Suprapubic skin (tissue), 4 donors: ENCODE results near the gene SLC35D1. TPM values are rescaled to one million over a fixed set of nuclear protein-coding genes. Genes with fewer than 3 reads are reported as not detected.
"Not testable (repeated sequence)": the region's sequence is repeated elsewhere in the genome, so short reads cannot be mapped to it uniquely, and the experiment has no call there.

Source experiments
- DNase-seq, 2 donors: peaks; one replicate each; pipeline ENCODE4 v3.0.0-alpha.2; 2019; ENCODE audit warnings: low spot score in 2 of 2
- H3K27ac ChIP-seq: fragments of 200-600 bp; sonication (generic); one replicate; pipeline ENCODE4 v1.5.1; 2019
- H3K27me3 ChIP-seq: fragments of 200-600 bp; sonication (generic); one replicate; pipeline ENCODE4 v1.5.1; 2019
- H3K36me3 ChIP-seq: fragments of 200-600 bp; sonication (generic); one replicate; pipeline ENCODE4 v1.5.1; 2019
- H3K4me1 ChIP-seq: fragments of 200-600 bp; sonication (generic); one replicate; pipeline ENCODE4 v1.5.1; 2019
- H3K4me3 ChIP-seq: fragments of 200-600 bp; sonication (generic); one replicate; pipeline ENCODE4 v1.5.1; 2019; ENCODE audit warnings: mild to moderate bottlenecking
- H3K9me3 ChIP-seq: fragments of 200-600 bp; sonication (generic); one replicate; pipeline ENCODE4 v1.5.1; 2019
- EP300 ChIP-seq: sonication (generic); formaldehyde crosslinking; IDR thresholded peaks from one replicate; pipeline ENCODE4 v1.6.1; 2017; ENCODE audit warnings: antibody characterized with exemption
- POLR2A ChIP-seq, 2 donors: fragments of 450-650 bp; IDR thresholded peaks; one replicate each; pipeline ENCODE4 v1.6.1; 2017; ENCODE audit warnings: antibody characterized with exemption in 2 of 2, mild to moderate bottlenecking in 2 of 2, moderate library complexity in 2 of 2
- POLR2AphosphoS5 ChIP-seq, 3 donors: sonication (generic); formaldehyde crosslinking; IDR thresholded peaks; one replicate each; pipeline ENCODE4 v1.6.1; 2017; ENCODE audit warnings: antibody characterized with exemption in 3 of 3
- WGBS: methylation state at CpG from one replicate; pipeline ENCODE4 v1.1.5; 2018; 5-methylcytosine and 5-hydroxymethylcytosine counted together
- total RNA-seq, 4 donors: library from RNA; depleted of rRNA; stranded (reverse); fragments of >200 nt; gene quantifications; one replicate each; pipeline ENCODE4 v1.1.0, GENCODE V29; 2016
- TF ChIP-seq, protein P1 (sequence below), 2 donors: fragments of 200-600 bp in 1 of 2; fragments of 450-650 bp in 1 of 2; sonication (generic) in 1 of 2; IDR thresholded peaks; one replicate each; pipeline ENCODE4 v1.5.1; 2016 to 2019; ENCODE audit warnings: antibody characterized with exemption in 2 of 2, mild to moderate bottlenecking in 1 of 2, moderate library complexity in 1 of 2

The SLC35D1 gene
- total RNA-seq, 4 donors from 2014 or later = 11.3 to 20.3 (median 17.4) TPM

DNA sequence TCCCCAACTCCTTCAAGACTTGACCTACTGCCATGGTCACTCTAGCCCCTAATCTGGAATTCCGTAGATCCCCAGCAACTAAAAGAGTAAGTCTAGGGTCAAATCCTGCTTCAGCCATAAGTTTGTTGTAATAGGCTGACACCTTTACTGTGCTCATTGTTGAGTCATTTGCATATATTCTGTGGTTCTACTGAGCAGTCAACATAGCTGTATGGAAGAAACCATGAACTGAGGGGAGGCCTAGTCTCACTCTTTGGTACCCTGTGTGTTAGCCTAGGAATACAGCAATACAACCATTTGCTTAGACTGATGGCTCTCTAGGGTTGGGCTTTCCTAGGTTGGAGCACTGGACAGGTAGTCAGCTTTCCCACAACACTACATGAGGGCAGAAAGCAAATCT is 23.6 kb upstream of the SLC35D1 start:
- no peak for DNase-seq
- TF ChIP-seq POLR2AphosphoS5 (IDR thresholded peaks at IDR 0.05) (no peak), EP300 (no peak), POLR2A (IDR thresholded peaks at IDR 0.05) (no peak)
- TF ChIP-seq, protein P1, sequence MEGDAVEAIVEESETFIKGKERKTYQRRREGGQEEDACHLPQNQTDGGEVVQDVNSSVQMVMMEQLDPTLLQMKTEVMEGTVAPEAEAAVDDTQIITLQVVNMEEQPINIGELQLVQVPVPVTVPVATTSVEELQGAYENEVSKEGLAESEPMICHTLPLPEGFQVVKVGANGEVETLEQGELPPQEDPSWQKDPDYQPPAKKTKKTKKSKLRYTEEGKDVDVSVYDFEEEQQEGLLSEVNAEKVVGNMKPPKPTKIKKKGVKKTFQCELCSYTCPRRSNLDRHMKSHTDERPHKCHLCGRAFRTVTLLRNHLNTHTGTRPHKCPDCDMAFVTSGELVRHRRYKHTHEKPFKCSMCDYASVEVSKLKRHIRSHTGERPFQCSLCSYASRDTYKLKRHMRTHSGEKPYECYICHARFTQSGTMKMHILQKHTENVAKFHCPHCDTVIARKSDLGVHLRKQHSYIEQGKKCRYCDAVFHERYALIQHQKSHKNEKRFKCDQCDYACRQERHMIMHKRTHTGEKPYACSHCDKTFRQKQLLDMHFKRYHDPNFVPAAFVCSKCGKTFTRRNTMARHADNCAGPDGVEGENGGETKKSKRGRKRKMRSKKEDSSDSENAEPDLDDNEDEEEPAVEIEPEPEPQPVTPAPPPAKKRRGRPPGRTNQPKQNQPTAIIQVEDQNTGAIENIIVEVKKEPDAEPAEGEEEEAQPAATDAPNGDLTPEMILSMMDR (IDR thresholded peaks at IDR 0.05) = no peak
- Histone ChIP-seq H3K4me1 (no peaks in the 10 kb centered on the region), H3K4me3 (no peak overlapping the region), H3K9me3 (no peaks in the 10 kb centered on the region), H3K27ac (no peak overlapping the region), H3K27me3 (no peaks in the 10 kb centered on the region), H3K36me3 (no peaks in the 10 kb centered on the region)
- 91% methylated on average over 1 of the region's 1 CpG for WGBS

DNA sequence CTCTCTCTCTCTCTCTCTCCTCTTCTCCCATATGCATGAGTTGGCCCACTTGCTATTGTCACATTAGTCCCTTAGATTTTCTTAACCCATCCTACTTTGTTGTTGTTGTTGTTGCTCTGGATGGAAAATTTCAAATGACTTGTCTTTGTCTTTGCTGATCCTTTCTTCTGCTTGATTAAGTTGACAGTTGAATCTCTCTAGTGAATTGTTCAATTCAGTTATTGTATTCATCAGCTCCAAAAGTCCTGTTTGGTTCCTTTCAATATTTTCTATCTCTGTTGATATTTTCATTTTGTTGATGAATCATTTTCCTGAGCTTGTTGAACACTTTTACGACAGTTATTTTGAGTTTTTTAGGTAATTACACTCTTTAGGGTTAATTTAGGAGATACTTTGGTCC is 18.8 kb upstream of the SLC35D1 start:
- DNase-seq = no peak
- Histone ChIP-seq H3K4me3 (no peak overlapping the region), H3K9me3 (no peaks in the 10 kb centered on the region), H3K27me3 (no peaks in the 10 kb centered on the region), H3K27ac (no peak overlapping the region), H3K36me3 (no peaks in the 10 kb centered on the region), H3K4me1 (no peaks in the 10 kb centered on the region)
- 93% methylated on average over 1 of the region's 1 CpG for WGBS
- no peak for TF ChIP-seq POLR2A (IDR thresholded peaks at IDR 0.05)
- TF ChIP-seq, protein P1 (IDR thresholded peaks at IDR 0.05) = no peak
- no peak for TF ChIP-seq POLR2AphosphoS5 (IDR thresholded peaks at IDR 0.05)
- no peak for TF ChIP-seq EP300

DNA sequence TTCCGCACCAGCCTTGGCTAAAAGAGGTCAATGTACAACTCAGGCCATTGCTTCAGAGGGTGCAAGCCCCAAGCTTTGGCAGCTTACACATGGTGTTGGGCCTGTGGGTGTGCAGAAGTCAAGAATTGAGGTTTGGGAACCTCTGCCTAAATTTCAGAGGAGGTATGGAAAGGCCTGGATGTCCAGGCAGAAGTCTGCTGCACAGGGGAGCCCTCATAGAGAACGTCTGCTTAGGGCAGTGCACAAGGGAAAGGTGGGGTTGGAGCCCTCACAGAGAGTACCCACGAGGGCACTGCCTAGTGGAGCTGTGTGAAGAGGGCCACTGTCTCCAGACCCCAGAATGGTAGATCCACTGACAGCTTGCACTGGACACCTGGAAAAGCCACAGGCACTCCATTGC is 13.7 kb upstream of the SLC35D1 start:
- H3K4me3 ChIP-seq, DNase-seq, H3K36me3 ChIP-seq, H3K9me3 ChIP-seq, H3K27me3 ChIP-seq, H3K4me1 ChIP-seq, H3K27ac ChIP-seq: not testable (repeated sequence)
- 60% methylated on average over 3 of the region's 3 CpGs for WGBS

DNA sequence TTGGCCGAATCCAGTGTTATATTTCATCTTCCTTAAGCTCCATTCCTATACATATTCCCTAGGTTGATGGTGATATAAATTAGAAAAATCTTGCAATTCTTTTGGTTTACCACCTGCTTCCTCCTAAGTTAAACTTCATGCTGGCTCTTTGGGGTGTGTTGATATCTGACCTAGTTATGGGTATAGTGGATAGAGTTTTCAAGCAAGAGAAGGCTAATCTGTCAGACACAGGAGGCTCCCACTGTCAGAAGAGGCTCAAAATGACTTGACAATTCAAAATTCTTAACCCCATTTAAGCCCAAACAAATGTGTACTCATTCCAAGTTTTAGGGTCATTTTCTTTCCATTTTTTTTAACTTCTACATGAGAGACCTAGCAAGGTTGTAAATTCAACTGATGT is 8.5 kb upstream of the SLC35D1 start:
- 97% methylated on average over 1 of the region's 1 CpG for WGBS
- H3K27me3 ChIP-seq = no peaks in the 10 kb centered on the region
- no peaks in the 10 kb centered on the region for H3K9me3 ChIP-seq
- no peaks in the 10 kb centered on the region for H3K4me1 ChIP-seq
- no peak overlapping the region for H3K4me3 ChIP-seq
- H3K36me3 ChIP-seq = no peaks in the 10 kb centered on the region
- DNase-seq = no peak
- TF ChIP-seq EP300 (no peak), POLR2AphosphoS5 (IDR thresholded peaks at IDR 0.05) (no peak), POLR2A (IDR thresholded peaks at IDR 0.05) (no peak)
- TF ChIP-seq, protein P1 (IDR thresholded peaks at IDR 0.05) = no peak
- H3K27ac ChIP-seq = no peak overlapping the region

DNA sequence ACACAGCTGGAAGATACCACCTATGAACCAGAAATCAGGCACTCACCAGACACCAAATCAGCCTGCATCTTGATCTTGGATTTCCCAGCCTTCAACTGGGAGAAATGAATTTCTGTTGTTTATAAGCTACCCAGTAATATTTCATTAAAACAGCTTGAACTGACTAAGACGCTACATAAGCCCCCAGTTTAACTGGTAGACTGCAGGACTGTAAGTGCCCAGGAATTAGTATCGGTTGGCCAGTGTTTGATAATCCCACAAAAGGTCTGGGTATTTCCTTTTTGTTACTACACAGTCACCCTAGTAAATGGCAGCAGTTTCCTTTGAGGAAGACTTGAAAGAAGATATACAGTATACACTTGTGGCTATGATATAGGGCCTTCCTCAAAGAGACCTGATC is 7.3 kb upstream of the SLC35D1 start:
- no peaks in the 10 kb centered on the region for H3K36me3 ChIP-seq
- no peaks in the 10 kb centered on the region for H3K9me3 ChIP-seq
- TF ChIP-seq POLR2A (IDR thresholded peaks at IDR 0.05) (no peak), EP300 (no peak), POLR2AphosphoS5 (IDR thresholded peaks at IDR 0.05) (no peak)
- no peak overlapping the region for H3K4me3 ChIP-seq
- WGBS = 100% methylated on average over 2 of the region's 2 CpGs
- H3K27ac ChIP-seq = no peak overlapping the region
- no peaks in the 10 kb centered on the region for H3K27me3 ChIP-seq
- DNase-seq = no peak
- no peaks in the 10 kb centered on the region for H3K4me1 ChIP-seq

DNA sequence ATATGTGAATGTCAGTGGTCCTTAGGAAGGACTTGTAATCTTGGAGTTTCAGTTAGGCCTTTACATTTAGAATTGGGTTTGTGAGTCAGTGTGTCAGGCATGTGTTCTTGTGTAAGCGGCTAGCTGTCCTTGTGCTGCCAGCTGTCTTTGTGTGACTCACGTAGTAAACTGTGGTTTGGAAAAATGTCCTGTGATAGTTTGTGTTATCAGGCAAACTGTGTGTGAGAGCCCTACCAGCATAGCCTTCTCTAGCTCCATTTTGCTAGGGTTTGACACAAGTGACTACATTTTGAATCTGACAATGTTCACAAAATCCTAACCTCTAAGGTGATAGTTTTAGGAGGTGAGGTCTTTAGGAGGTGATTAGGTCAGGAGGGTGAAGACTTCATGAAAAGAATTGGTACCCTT is 6.9 kb upstream of the SLC35D1 start:
- WGBS = 85% methylated on average over 2 of the region's 2 CpGs

More for the DNA sequence above, 6.9 kb upstream of the SLC35D1 start:
- no peaks in the 10 kb centered on the region for H3K9me3 ChIP-seq
- DNase-seq = no peak
- H3K36me3 ChIP-seq = no peaks in the 10 kb centered on the region
- no peaks in the 10 kb centered on the region for H3K4me1 ChIP-seq
- no peak overlapping the region for H3K27ac ChIP-seq
- H3K4me3 ChIP-seq = no peak overlapping the region
- H3K27me3 ChIP-seq = no peaks in the 10 kb centered on the region
- TF ChIP-seq, protein P1 (IDR thresholded peaks at IDR 0.05) = no peak
- TF ChIP-seq EP300 = no peak
- no peak for TF ChIP-seq POLR2A (IDR thresholded peaks at IDR 0.05)
- TF ChIP-seq POLR2AphosphoS5 (IDR thresholded peaks at IDR 0.05) = no peak
